CD4-positive, CD25-positive, alpha-beta regulatory T cell (primary cell): ENCODE measurements around the gene FBH1. TPM values are rescaled to one million over a fixed set of nuclear protein-coding genes. Genes with fewer than 3 reads are reported as not detected.
A peak's percentile ranks its signal among the peaks of the same experiment; 100 is the strongest.
"Not testable (repeated sequence)": the region's sequence is repeated elsewhere in the genome, so short reads cannot be mapped to it uniquely, and the experiment has no call there.

Experiments used
- ATAC-seq, 2 donors: fragments of 150-1000 bp; cut with Tn5 transposase; one replicate each; pipeline ENCODE4 v1.10.0; 2021; ENCODE audit warnings: low read depth in 2 of 2, moderate number of reproducible peaks in 2 of 2, moderate library complexity in 1 of 2
- DNase-seq, 3 donors: peaks; one replicate each; pipeline versions ENCODE4 v3.0.0 to v3.0.0-alpha.2; 2012 to 2022; ENCODE audit warnings: mixed read lengths in 1 of 3
- H3K27ac ChIP-seq: one replicate; pipeline ENCODE4 v1.7.0; 2013; ENCODE audit warnings: mild to moderate bottlenecking, low read length; ENCODE audit not compliant: insufficient read depth, poor library complexity, severe bottlenecking
- H3K27me3 ChIP-seq: one replicate; pipeline ENCODE4 v1.7.0; 2013; ENCODE audit warnings: low read length; ENCODE audit not compliant: control insufficient read depth, insufficient read depth
- H3K36me3 ChIP-seq: one replicate; pipeline ENCODE4 v1.7.0; 2013; ENCODE audit warnings: mild to moderate bottlenecking, low read length, moderate library complexity; ENCODE audit not compliant: control insufficient read depth, insufficient read depth
- H3K4me1 ChIP-seq: 2 replicates; pipeline ENCODE4 v1.7.0; 2013; ENCODE audit warnings: mild to moderate bottlenecking, low read length; ENCODE audit not compliant: insufficient read depth, control insufficient read depth, poor library complexity, severe bottlenecking
- H3K4me3 ChIP-seq: one replicate; pipeline ENCODE4 v1.7.0; 2013; ENCODE audit warnings: low read depth, mild to moderate bottlenecking, low read length, moderate library complexity
- H3K9me3 ChIP-seq, 2 experiments: 1 replicate in 1 of 2; 2 replicates in 1 of 2; pipeline ENCODE4 v1.7.0; 2013; ENCODE audit warnings: low read length in 2 of 2, mild to moderate bottlenecking in 1 of 2, moderate library complexity in 1 of 2; ENCODE audit not compliant: control insufficient read depth in 2 of 2
- H3K27ac Mint-ChIP-seq, 3 donors: one replicate each; pipeline ENCODE4 v1.8.0; 2020 to 2022; ENCODE audit warnings: mild to moderate bottlenecking in 3 of 3, mixed read lengths in 3 of 3, moderate library complexity in 2 of 3
- H3K27me3 Mint-ChIP-seq: one replicate; pipeline ENCODE4 v1.8.0; 2022; ENCODE audit warnings: mild to moderate bottlenecking, mixed read lengths
- H3K36me3 Mint-ChIP-seq: one replicate; pipeline ENCODE4 v1.8.0; 2020; ENCODE audit warnings: mixed read lengths
- H3K4me1 Mint-ChIP-seq, 4 donors: one replicate each; pipeline ENCODE4 v1.8.0; 2020 to 2022; ENCODE audit warnings: mixed read lengths in 4 of 4, mild to moderate bottlenecking in 1 of 4
- H3K4me3 Mint-ChIP-seq, 4 donors: one replicate each; pipeline ENCODE4 v1.8.0; 2020 to 2022; ENCODE audit warnings: mild to moderate bottlenecking in 4 of 4, mixed read lengths in 4 of 4, moderate library complexity in 3 of 4
- H3K9me3 Mint-ChIP-seq, 7 donors: one replicate each; pipeline ENCODE4 v1.8.0; 2020 to 2022; ENCODE audit warnings: mixed read lengths in 7 of 7, mild to moderate bottlenecking in 3 of 7, moderate library complexity in 2 of 7
- polyA plus RNA-seq, 4 donors: library from polyadenylated mRNA; unstranded; fragments of 300-500 nt; fragmentation: Illumina TruSeq; gene quantifications; one replicate each; pipeline ENCODE4 v1.2.3, GENCODE V29; 2021
- total RNA-seq: library from RNA; stranded (reverse); gene quantifications from one replicate; pipeline ENCODE4 v1.2.3, GENCODE V29; 2022

Gene FBH1
- total and polyA plus RNA-seq, 5 donors from 2014 or later = 85.3 to 108 (median 102) TPM

DNA sequence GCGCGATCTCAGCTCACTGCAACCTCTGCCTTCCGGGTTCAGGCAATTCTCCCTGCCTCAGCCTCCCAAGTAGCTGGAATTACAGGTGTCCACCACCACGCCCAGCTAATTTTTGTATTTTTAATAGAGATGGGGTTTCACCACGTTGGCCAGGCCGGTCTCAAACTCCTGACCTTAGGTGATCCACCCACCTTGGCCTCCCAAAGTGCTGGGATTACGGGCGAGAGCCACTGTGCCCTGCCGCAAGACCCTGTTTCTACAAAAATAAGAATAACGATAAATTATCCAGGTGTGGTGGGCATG lies 70.9 kb downstream of the FBH1 start:
- not testable (repeated sequence) for H3K4me1 ChIP-seq, H3K4me3 Mint-ChIP-seq, H3K27me3 Mint-ChIP-seq, H3K9me3 ChIP-seq, H3K4me3 ChIP-seq, DNase-seq, H3K27ac Mint-ChIP-seq, H3K27ac ChIP-seq, H3K27me3 ChIP-seq, H3K4me1 Mint-ChIP-seq, ATAC-seq, H3K9me3 Mint-ChIP-seq
- H3K36me3 ChIP-seq = peaks cover 65% of the 10 kb centered on the region
- H3K36me3 Mint-ChIP-seq = peaks cover 32% of the 10 kb centered on the region

- no peaks in the 10 kb centered on the region for H3K27me3 ChIP-seq
- peaks cover 0 to 2% (median 0%) of the 10 kb centered on the region in 4 donors for H3K4me1 Mint-ChIP-seq
- no peak for DNase-seq
- ATAC-seq = no peak
- peaks cover 63% of the 10 kb centered on the region for H3K36me3 ChIP-seq
- peak overlapping the region in 1 of 3 donors; percentile 15 for H3K27ac Mint-ChIP-seq
- H3K4me1 ChIP-seq = no peaks in the 10 kb centered on the region
- no peak overlapping the region for H3K4me3 ChIP-seq
- H3K36me3 Mint-ChIP-seq = peaks cover 29% of the 10 kb centered on the region
- H3K9me3 ChIP-seq = no peaks in the 10 kb centered on the region
- H3K9me3 Mint-ChIP-seq = no peaks in the 10 kb centered on the region
- no peak overlapping the region for H3K4me3 Mint-ChIP-seq
- no peaks in the 10 kb centered on the region for H3K27me3 Mint-ChIP-seq
- H3K27ac ChIP-seq = no peak overlapping the region
These were observed 71.5 kb downstream of the FBH1 start for GRCh38 chr10:5961405-5962100.

DNA sequence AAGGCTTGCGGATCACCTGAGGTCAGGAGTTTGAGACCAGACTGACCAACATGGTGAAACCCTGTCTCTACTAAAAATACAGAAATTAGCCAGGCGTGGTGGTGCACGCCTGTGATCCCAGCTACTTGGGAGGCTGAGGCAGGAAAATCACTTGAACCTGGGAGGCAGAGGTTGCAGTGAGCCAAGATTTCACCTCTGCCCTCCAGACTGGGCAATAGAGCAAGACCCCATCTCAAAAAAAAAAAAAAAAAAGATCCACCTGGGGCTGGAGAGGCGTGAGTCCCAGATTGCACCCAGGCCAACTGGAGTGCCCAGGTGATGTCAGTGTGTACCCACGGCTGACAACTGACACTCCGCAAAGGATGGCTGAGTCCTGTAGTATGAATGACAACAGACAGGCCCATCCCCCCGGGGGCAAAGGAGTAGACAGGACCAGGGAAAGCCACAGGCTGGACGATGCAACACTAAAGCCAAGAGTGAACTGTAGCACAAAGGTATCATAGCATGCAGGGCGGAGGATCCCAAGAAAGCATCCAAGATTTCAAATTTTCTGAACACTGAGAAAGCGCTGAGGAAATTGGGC lies 72.4 kb downstream of the FBH1 start:
- H3K4me3 ChIP-seq, H3K27me3 ChIP-seq, ATAC-seq, DNase-seq, H3K9me3 Mint-ChIP-seq, H3K4me3 Mint-ChIP-seq, H3K4me1 Mint-ChIP-seq, H3K27ac ChIP-seq, H3K27me3 Mint-ChIP-seq, H3K4me1 ChIP-seq, H3K9me3 ChIP-seq: not testable (repeated sequence)
- H3K36me3 ChIP-seq = peaks cover 61% of the 10 kb centered on the region
- Mint-ChIP-seq H3K27ac (peak overlapping the region in 1 of 3 donors; percentile 83), H3K36me3 (peaks cover 31% of the 10 kb centered on the region)

DNA sequence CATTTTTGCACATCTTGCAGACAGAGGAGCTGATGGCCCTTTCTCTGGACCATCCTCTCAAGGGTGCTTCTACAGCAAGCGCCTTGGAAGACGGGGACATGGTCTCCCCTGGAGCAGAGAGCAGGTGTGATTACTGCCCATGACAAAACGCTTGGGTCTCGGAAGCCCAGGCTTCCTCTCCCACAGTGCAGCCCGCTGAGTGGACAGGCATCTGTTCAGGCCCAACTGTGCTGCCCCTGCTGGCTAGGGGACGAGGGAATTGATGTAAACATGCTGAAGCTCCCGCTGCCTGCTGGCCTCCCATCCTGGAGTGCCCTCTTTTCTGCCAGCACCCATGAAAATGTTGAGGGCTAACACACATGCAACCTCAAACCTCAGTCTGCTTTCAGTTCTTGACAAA lies 73.0 kb downstream of the FBH1 start:
- Mint-ChIP-seq H3K36me3 (peaks cover 29% of the 10 kb centered on the region), H3K4me3 (no peak overlapping the region), H3K27me3 (no peaks in the 10 kb centered on the region), H3K27ac (no peak overlapping the region), H3K4me1 (peaks cover 0 to 3% (median 1%) of the 10 kb centered on the region in 4 donors), H3K9me3 (no peaks in the 10 kb centered on the region)
- Histone ChIP-seq H3K27me3 (no peaks in the 10 kb centered on the region), H3K4me3 (no peak overlapping the region), H3K9me3 (no peaks in the 10 kb centered on the region), H3K4me1 (no peaks in the 10 kb centered on the region), H3K27ac (no peak overlapping the region), H3K36me3 (peaks cover 59% of the 10 kb centered on the region)
- DNase-seq = no peak
- ATAC-seq = no peak

DNA sequence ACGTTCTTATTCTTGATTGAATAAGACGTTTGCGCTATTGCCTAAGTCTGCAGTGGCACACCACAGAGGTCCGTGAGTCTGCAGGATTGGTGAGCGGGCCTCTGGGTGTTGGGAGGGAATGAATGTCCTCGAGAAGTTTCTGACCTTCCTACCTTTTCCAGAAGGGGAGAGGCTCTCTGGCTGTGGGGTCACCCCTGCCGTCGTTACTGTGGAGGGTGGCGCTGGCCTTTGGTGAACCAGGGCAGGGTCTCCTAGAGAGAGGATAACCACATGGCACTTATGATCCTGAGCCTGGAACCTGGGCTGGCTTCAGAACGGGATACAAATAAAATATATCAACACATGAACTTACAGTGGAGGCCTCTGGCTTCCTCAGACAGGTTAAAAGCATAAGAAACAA lies 73.5 kb downstream of the FBH1 start:
- Mint-ChIP-seq H3K4me1 (peaks cover 0 to 7% (median 3%) of the 10 kb centered on the region in 4 donors), H3K9me3 (no peaks in the 10 kb centered on the region), H3K27ac (no peak overlapping the region), H3K27me3 (no peaks in the 10 kb centered on the region), H3K4me3 (no peak overlapping the region), H3K36me3 (peaks cover 30% of the 10 kb centered on the region)
- ATAC-seq (no peak), DNase-seq (no peak)
- Histone ChIP-seq H3K4me3 (no peak overlapping the region), H3K27me3 (no peaks in the 10 kb centered on the region), H3K27ac (no peak overlapping the region), H3K36me3 (peaks cover 62% of the 10 kb centered on the region), H3K4me1 (no peaks in the 10 kb centered on the region), H3K9me3 (no peaks in the 10 kb centered on the region)

GRCh38 chr10:5964736-5965135 lies 74.7 kb downstream of the FBH1 start:
- no peaks in the 10 kb centered on the region for H3K4me1 ChIP-seq
- H3K36me3 ChIP-seq = peaks cover 57% of the 10 kb centered on the region
- no peaks in the 10 kb centered on the region for H3K27me3 ChIP-seq
- no peak overlapping the region for H3K27ac Mint-ChIP-seq
- peaks cover 28% of the 10 kb centered on the region for H3K36me3 Mint-ChIP-seq
- H3K4me1 Mint-ChIP-seq = peaks cover 3 to 12% (median 8%) of the 10 kb centered on the region in 4 donors
- H3K27me3 Mint-ChIP-seq = no peaks in the 10 kb centered on the region
- no peak overlapping the region for H3K27ac ChIP-seq
- H3K4me3 ChIP-seq = no peak overlapping the region
- ATAC-seq = no peak
- H3K9me3 Mint-ChIP-seq = no peaks in the 10 kb centered on the region
- DNase-seq = no peak
- H3K4me3 Mint-ChIP-seq = no peak overlapping the region
- no peaks in the 10 kb centered on the region for H3K9me3 ChIP-seq

DNA sequence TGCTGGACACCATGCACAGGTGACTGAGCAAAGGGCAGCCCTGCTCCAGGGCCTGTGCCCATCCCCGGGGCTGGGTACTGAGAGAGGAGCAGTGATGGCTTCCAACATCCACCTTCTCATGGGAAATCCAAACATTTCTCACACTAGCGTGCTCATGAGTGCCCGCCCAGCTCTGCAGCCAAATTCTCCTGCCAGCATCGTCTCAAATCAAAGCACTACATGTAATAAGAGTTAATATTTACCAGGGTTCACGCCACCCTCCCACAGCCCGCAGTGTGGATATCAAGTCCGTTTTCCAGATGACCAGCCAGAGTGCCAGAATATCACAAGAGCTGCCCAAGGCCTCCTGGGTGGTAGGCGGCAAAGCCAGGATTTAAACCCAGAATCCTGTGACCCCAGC lies 75.2 kb downstream of the FBH1 start:
- Histone ChIP-seq H3K9me3 (no peaks in the 10 kb centered on the region), H3K27ac (no peak overlapping the region), H3K4me1 (no peaks in the 10 kb centered on the region), H3K4me3 (no peak overlapping the region), H3K27me3 (no peaks in the 10 kb centered on the region), H3K36me3 (peaks cover 52% of the 10 kb centered on the region)
- Mint-ChIP-seq H3K4me1 (peaks cover 8 to 17% (median 13%) of the 10 kb centered on the region in 4 donors), H3K36me3 (peaks cover 24% of the 10 kb centered on the region), H3K27me3 (no peaks in the 10 kb centered on the region), H3K4me3 (no peak overlapping the region), H3K27ac (no peak overlapping the region), H3K9me3 (no peaks in the 10 kb centered on the region)
- ATAC-seq (no peak), DNase-seq (no peak)

DNA sequence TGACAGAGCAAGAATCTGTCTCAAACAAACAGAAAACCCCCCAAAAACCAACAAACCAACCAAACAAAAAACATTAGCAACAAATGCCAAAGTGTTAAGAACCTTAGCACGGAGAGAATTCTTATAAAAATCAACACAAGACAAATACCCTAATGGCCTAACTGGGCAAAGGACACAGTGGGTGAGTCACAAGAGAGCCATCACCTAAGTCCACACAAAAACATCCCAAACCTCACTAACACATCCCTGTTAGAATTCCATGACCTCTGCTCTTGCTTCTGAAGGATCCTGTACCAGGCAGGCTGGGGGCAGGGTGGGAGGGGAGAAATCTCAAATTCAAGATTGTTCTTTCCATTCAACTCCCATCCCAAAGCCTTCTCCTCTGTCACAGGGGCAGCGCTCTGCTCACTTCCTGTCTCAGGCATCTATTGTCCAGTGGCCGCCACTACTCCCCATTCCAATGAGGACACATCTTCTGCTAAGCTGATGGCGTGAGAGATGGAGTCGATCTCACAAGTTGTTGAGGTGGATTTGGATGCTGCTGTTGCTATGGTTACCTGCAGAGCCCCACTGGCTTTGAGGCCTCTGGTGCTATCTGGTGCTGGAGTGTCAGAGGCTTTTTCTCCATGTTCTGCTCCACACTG lies 78.1 kb downstream of the FBH1 start:
- no peak for DNase-seq
- peak overlapping the region in 2 of 3 donors; percentile 56 to 65 for H3K27ac Mint-ChIP-seq
- no peaks in the 10 kb centered on the region for H3K9me3 Mint-ChIP-seq

More for the DNA sequence above, 78.1 kb downstream of the FBH1 start:
- H3K27ac ChIP-seq = no peak overlapping the region
- peaks cover 15% of the 10 kb centered on the region for H3K4me1 ChIP-seq
- H3K9me3 ChIP-seq = no peaks in the 10 kb centered on the region
- H3K27me3 Mint-ChIP-seq = no peaks in the 10 kb centered on the region
- no peak overlapping the region for H3K4me3 Mint-ChIP-seq
- no peaks in the 10 kb centered on the region for H3K27me3 ChIP-seq
- peaks cover 31% of the 10 kb centered on the region for H3K36me3 ChIP-seq
- ATAC-seq = no peak
- peaks cover 28 to 41% (median 37%) of the 10 kb centered on the region in 4 donors for H3K4me1 Mint-ChIP-seq
- H3K36me3 Mint-ChIP-seq = peaks cover 13% of the 10 kb centered on the region
- H3K4me3 ChIP-seq = no peak overlapping the region
